K562 (cell line): Measurements from ENCODE around the gene PGLYRP4. TPM values are rescaled to one million over a fixed set of nuclear protein-coding genes. Genes with fewer than 3 reads are reported as not detected.

Source experiments
- ATAC-seq: fragments of 200-7000 bp; cut with Tn5 transposase; 3 replicates; pipeline ENCODE4 v1.9.1; 2020; ENCODE audit warnings: moderate library complexity
- BruUV-seq: library from RNA; stranded (reverse); fragments of 400-500 nt; replicated peaks from 2 replicates; lab custom pipeline; 2021; lab: Mats Ljungman, UMichigan
- CTCF ChIA-PET: fragments of 300-600 bp; formaldehyde crosslinking; extraction: SDS; loops from one replicate; lab custom pipeline; 2021; ENCODE audit warnings: low intra/inter-chr PET ratio; lab: Yijun Ruan, JAX
- POLR2A ChIA-PET: fragments of 300-600, 350-650 bp; sonication (Branson Sonifier 250); formaldehyde crosslinking; extraction: SDS; loops from one replicate; lab custom pipeline; 2021; ENCODE audit warnings: antibody characterized with exemption, inconsistent platforms; lab: Yijun Ruan, JAX
- DNase-seq, 4 experiments: peaks; one replicate each; pipeline versions ENCODE4 v3.0.0 to v3.0.0-alpha.2; 2011 to 2018; ENCODE audit warnings: low spot score in 3 of 4, mixed read lengths in 3 of 4; ENCODE audit errors: extremely low read depth in 1 of 4
- FAIRE-seq: peaks from 2 replicates; lab custom pipeline; 2011; peaks lifted over from hg19 to GRCh38; lab: Jason Lieb, UNC
- H2AFZ ChIP-seq: 2 replicates; pipeline ENCODE4 v1.6.0; 2011; ENCODE audit warnings: low read depth, low read length, control low read depth, inconsistent platforms
- H3K27ac ChIP-seq: fragments of 200-600 bp; 3 replicates; pipeline ENCODE4 v1.8.0; 2011; ENCODE audit warnings: low read depth, mild to moderate bottlenecking, control low read depth, inconsistent platforms, low read length, moderate library complexity, mixed read lengths; ENCODE audit errors: extremely low read depth
- H3K27me3 ChIP-seq, 2 experiments: fragments of 300-600 bp in 1 of 2; 2 replicates in 1 of 2; 3 replicates in 1 of 2; pipeline versions ENCODE4 v1.6.0 to v1.8.0; 2011; ENCODE audit warnings: inconsistent platforms in 2 of 2, low read length in 2 of 2, mild to moderate bottlenecking in 1 of 2, mixed read lengths in 1 of 2, moderate library complexity in 1 of 2; ENCODE audit not compliant: control insufficient read depth in 2 of 2, insufficient read depth in 2 of 2
- H3K36me3 ChIP-seq: fragments of 300-600 bp; 3 replicates; pipeline ENCODE4 v1.8.0; 2011; ENCODE audit warnings: mild to moderate bottlenecking, low read length, inconsistent platforms; ENCODE audit not compliant: control insufficient read depth, insufficient read depth
- H3K4me1 ChIP-seq, 2 experiments: fragments of 200-600 bp in 1 of 2; replicated peaks in 1 of 2; 2 replicates in 1 of 2; 3 replicates in 1 of 2; pipeline versions ENCODE4 v1.5.1 to v1.8.0; 2011; ENCODE audit warnings: inconsistent platforms in 2 of 2, low read length in 2 of 2, mild to moderate bottlenecking in 1 of 2, mixed read lengths in 1 of 2, moderate library complexity in 1 of 2; ENCODE audit not compliant: control insufficient read depth in 2 of 2, insufficient read depth in 2 of 2
- H3K4me2 ChIP-seq: 2 replicates; pipeline ENCODE4 v1.6.1; 2011; ENCODE audit warnings: low read length, control low read depth, inconsistent platforms, mixed read lengths; ENCODE audit not compliant: insufficient read depth
- H3K4me3 ChIP-seq: fragments of 200-600 bp; sonication (generic), shearing (Covaris generic); 2 replicates; pipeline ENCODE4 v1.5.1; 2016; ENCODE audit warnings: control low read depth, inconsistent platforms
- H3K79me2 ChIP-seq: fragments of 200-600 bp; 3 replicates; pipeline ENCODE4 v1.8.0; 2011; ENCODE audit warnings: low read length, inconsistent platforms; ENCODE audit not compliant: control insufficient read depth, insufficient read depth
- H3K9ac ChIP-seq, 2 experiments: 2 replicates each; pipeline versions ENCODE4 v1.6.0 to v1.6.1; 2011; ENCODE audit warnings: low read depth in 2 of 2, low read length in 2 of 2, control low read depth in 1 of 2, inconsistent platforms in 1 of 2, mild to moderate bottlenecking in 1 of 2, mixed read lengths in 1 of 2; ENCODE audit not compliant: insufficient read depth in 1 of 2
- H3K9me1 ChIP-seq: one replicate; pipeline ENCODE4 v1.6.0; 2011; ENCODE audit warnings: inconsistent platforms, mild to moderate bottlenecking, low read length, moderate library complexity; ENCODE audit not compliant: control insufficient read depth, insufficient read depth
- H3K9me3 ChIP-seq: replicated peaks from 2 replicates; pipeline ENCODE4 v1.5.1; 2011; ENCODE audit warnings: low read depth, low read length, inconsistent platforms; ENCODE audit not compliant: control insufficient read depth, insufficient read depth
- H4K20me1 ChIP-seq: replicated peaks from 2 replicates; pipeline ENCODE4 v1.6.1; 2011; ENCODE audit warnings: low read length, inconsistent platforms, mixed read lengths; ENCODE audit not compliant: control insufficient read depth, insufficient read depth
- ASH1L ChIP-seq: fragments of 450-650 bp; IDR thresholded peaks from 2 replicates; pipeline ENCODE4 v1.6.1; 2018; ENCODE audit warnings: borderline replicate concordance, mild to moderate bottlenecking, low read depth; ENCODE audit not compliant: partially characterized antibody
- BRCA1 ChIP-seq, 2 experiments: fragments of 450-650 bp in 1 of 2; sonication (generic) in 1 of 2; formaldehyde crosslinking in 1 of 2; IDR thresholded peaks; 2 replicates each; pipeline versions ENCODE4 v1.5.0 to v1.6.1; 2017 to 2020; ENCODE audit warnings: mild to moderate bottlenecking in 1 of 2, missing genetic modification reagents in 1 of 2
- CBX3 ChIP-seq, 2 experiments: IDR thresholded peaks; 1 replicate in 1 of 2; 2 replicates in 1 of 2; pipeline ENCODE4 v1.6.1; 2012; ENCODE audit warnings: inconsistent platforms in 2 of 2, low read length in 2 of 2, borderline replicate concordance in 1 of 2, control low read depth in 1 of 2
- CHD2 ChIP-seq: IDR thresholded peaks from 2 replicates; pipeline ENCODE4 v1.6.1; 2011; ENCODE audit warnings: low read depth, low read length
- CSDE1 ChIP-seq, 2 experiments: fragments of 450-650 bp; IDR thresholded peaks; 2 replicates each; pipeline ENCODE4 v1.6.1; 2016; ENCODE audit warnings: mild to moderate bottlenecking in 1 of 2
- HDAC3 ChIP-seq: fragments of 450-650 bp; IDR thresholded peaks from 2 replicates; pipeline ENCODE4 v1.6.1; 2018; ENCODE audit warnings: borderline replicate concordance, mild to moderate bottlenecking, moderate library complexity; ENCODE audit not compliant: partially characterized antibody
- KHSRP ChIP-seq: fragments of 450-650 bp; IDR thresholded peaks from 2 replicates; pipeline ENCODE4 v1.6.1; 2017
- MIER1 ChIP-seq: fragments of 450-650 bp; IDR thresholded peaks from 2 replicates; pipeline ENCODE4 v1.6.1; 2016; ENCODE audit warnings: antibody characterized with exemption, mild to moderate bottlenecking, low read depth
- MXI1 ChIP-seq: IDR thresholded peaks from 2 replicates; pipeline ENCODE4 v1.6.1; 2011; ENCODE audit warnings: low read depth, mild to moderate bottlenecking, improper control_type of control experiment, low read length
- POLR3G ChIP-seq: IDR thresholded peaks from 2 replicates; pipeline ENCODE4 v1.6.1; 2011; ENCODE audit not compliant: insufficient read length, insufficient replicate concordance; ENCODE audit errors: extremely low read depth
- STAG1 ChIP-seq: sonication (generic); formaldehyde crosslinking; IDR thresholded peaks from 2 replicates; pipeline ENCODE4 v1.5.0; 2020; ENCODE audit warnings: missing genetic modification reagents, borderline replicate concordance
- ZNF436 ChIP-seq: fragments of 250-450, 450-650 bp; sonication (Bioruptor Pico); formaldehyde crosslinking; IDR thresholded peaks from 2 replicates; pipeline ENCODE4 v1.7.0; 2020; ENCODE audit warnings: mild to moderate bottlenecking
- ZNF445 ChIP-seq: fragments of 250-450 bp; sonication (Bioruptor Pico); IDR thresholded peaks from 2 replicates; pipeline ENCODE4 v1.4.0; 2020; ENCODE audit warnings: low read depth, mild to moderate bottlenecking, moderate library complexity
- ZNF551 ChIP-seq: fragments of 250-450 bp; sonication (Bioruptor Pico); IDR thresholded peaks from 2 replicates; pipeline ENCODE4 v1.5.0; 2021; ENCODE audit warnings: mild to moderate bottlenecking, moderate library complexity
- ZNF589 ChIP-seq: fragments of 200-800 bp; sonication (Bioruptor generic); IDR thresholded peaks from 2 replicates; pipeline ENCODE4 v1.6.1; 2016; ENCODE audit warnings: low read depth, missing genetic modification characterization, missing compliant biosample characterization
- ZNF764 ChIP-seq: fragments of 250-450 bp; sonication (Bioruptor Pico); IDR thresholded peaks from 2 replicates; pipeline ENCODE4 v1.4.0; 2020; ENCODE audit warnings: low read depth, mild to moderate bottlenecking, moderate library complexity
- WGBS: fragments of 100-300 bp; shearing (Covaris generic); methylation state at CpG from one replicate; pipeline ENCODE4 v1.1.6; 2016; ENCODE audit warnings: low coverage, mixed read lengths; ENCODE audit not compliant: insufficient coverage; ENCODE audit errors: missing lambda C conversion rate; 5-methylcytosine and 5-hydroxymethylcytosine counted together
- in situ Hi-C: fragments of 300-500 bp; cut with MboI; formaldehyde crosslinking; loops from 4 replicates; pipeline ENCODE4 v1.15.0; 2018; ENCODE audit warnings: inconsistent platforms, mixed read lengths
- intact Hi-C: fragments of 100-400 bp; cut with micrococcal nuclease; formaldehyde crosslinking; loops from 2 replicates; pipeline ENCODE4 v1.14.2; 2022
- polyA plus RNA-seq, 8 experiments: library from polyadenylated mRNA; depleted of rRNA in 4 of 8; stranded (reverse) in 5 of 8; unstranded in 3 of 8; fragments of >200 nt; fragmentation: Nextera tagmentation in 2 of 8; fragmentation: Illumina TruSeq in 1 of 8; extraction: Ambion mirVana in 2 of 8; extraction: Trizol in 1 of 8; gene quantifications; 2 replicates each; pipeline versions ENCODE4 v1.2.1 to v1.2.3, GENCODE V29; 2011 to 2014; ENCODE audit warnings: inconsistent platforms in 1 of 8, missing spikeins in 1 of 8
- total RNA-seq, 7 experiments: library from RNA; depleted of rRNA in 6 of 7; stranded (reverse); fragments of >200 nt in 6 of 7; fragmentation: Illumina TruSeq in 2 of 7; extraction: Trizol in 2 of 7; gene quantifications; 2 replicates each; pipeline versions ENCODE4 v1.2.1 to v1.2.3, GENCODE V29; 2011 to 2021; ENCODE audit warnings: low replicate concordance in 1 of 7

The PGLYRP4 gene
- total and polyA plus RNA-seq, 9 of the 15 experiments (the other 6 are each of a cell fraction or from before 2014, with no cell fraction given), result 0.06 to 0.13 (median 0.11) TPM; not detected in 6

GRCh38 chr1:153395776-153396175 lies 47.1 kb upstream of the PGLYRP4 start:
- no TSS peak for BruUV-seq
- Histone ChIP-seq H3K36me3 (no peaks in the 10 kb centered on the region), H3K27ac (no peak overlapping the region), H3K4me2 (no peak overlapping the region), H3K9me3 (no peaks in the 10 kb centered on the region), H3K9me1 (no peaks in the 10 kb centered on the region), H2AFZ (no peak overlapping the region), H3K9ac (no peak overlapping the region), H3K79me2 (no peaks in the 10 kb centered on the region), H4K20me1 (peaks cover 4% of the 10 kb centered on the region; the same call in 1 of the 2 replicates), H3K4me3 (no peak overlapping the region), H3K27me3 (peaks cover 25 to 69% of the 10 kb centered on the region in 2 experiments; a peak in 4 of 5 replicates), H3K4me1 (no peaks in the 10 kb centered on the region)
- in situ Hi-C loops (no loop called here), intact Hi-C loops (no loop called here)
- no peak for DNase-seq
- 0% methylated on average over 6 of the region's 6 CpGs for WGBS
- POLR2A ChIA-PET, result interaction anchor here (1.0 to 1.1 kb wide), 2 partner anchors 10 to 11 kb away, joined by 3 to 5 read pairs; no protein-coding TSS in a partner anchor
- TF ChIP-seq STAG1 (CRISPR knock-in tag) (no peak), CSDE1 (IDR thresholded peaks at IDR 0.05) (no peak), MXI1 (no peak), BRCA1 (IDR thresholded peaks at IDR 0.05) (no peak), BRCA1 (CRISPR knock-in tag; IDR thresholded peaks at IDR 0.05) (no peak), MIER1 (no peak), POLR3G (no peak), ZNF764 (no peak), ZNF551 (no peak), KHSRP (no peak), ASH1L (no peak), CBX3 (IDR thresholded peaks at IDR 0.05; ENCODE audit: borderline replicate concordance in 1 of 2, low read length in 2 of 2) (no peak), HDAC3 (no peak), CHD2 (no peak), ZNF436 (CRISPR knock-in tag) (no peak), ZNF445 (CRISPR knock-in tag) (no peak), ZNF589 (CRISPR knock-in tag) (no peak)
- CTCF ChIA-PET, result no interaction called here
- FAIRE-seq, result no peak
- no peak for ATAC-seq
